ENCODE results near the gene RTN4IP1. TPM values are rescaled to one million over a fixed set of nuclear protein-coding genes. Genes with fewer than 3 reads are reported as not detected.

The RTN4IP1 gene
- total RNA-seq, 4 donors from 2014 or later, result 5.4 to 15.3 (median 9.3) TPM

DNA sequence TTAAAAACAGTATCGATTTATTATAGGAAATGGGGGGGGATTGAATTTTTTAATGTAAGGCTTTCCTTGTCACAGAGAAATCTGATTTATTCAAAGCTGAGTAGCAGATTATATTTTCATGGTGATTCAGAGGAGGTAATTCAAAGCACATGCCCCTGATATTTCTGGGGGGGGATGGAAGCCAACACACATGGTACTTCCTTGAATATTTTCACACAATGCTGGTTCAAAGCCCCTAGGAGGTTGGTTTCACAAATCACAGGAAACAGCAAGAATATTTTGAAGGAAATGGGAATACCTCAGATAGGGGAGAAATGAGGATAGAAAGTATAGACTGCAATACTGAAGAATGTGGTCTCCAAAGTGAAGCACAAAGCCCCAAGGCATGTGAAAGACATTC, 98.8 kb downstream of the RTN4IP1 start:
- no peaks in the 10 kb centered on the region for H3K9me3 ChIP-seq
- DNase-seq, result no peak
- no peak overlapping the region for H3K27ac ChIP-seq
- intact Hi-C loops (cut with DNase I; ENCODE audit: low total_unique reads), result no loop called here
- no peaks in the 10 kb centered on the region for H3K36me3 ChIP-seq
- in situ Hi-C loops (cut with MboI; ENCODE audit: low sequenced_read_pairs in 4 of 4), result no loop called here
- TF ChIP-seq, protein P1, sequence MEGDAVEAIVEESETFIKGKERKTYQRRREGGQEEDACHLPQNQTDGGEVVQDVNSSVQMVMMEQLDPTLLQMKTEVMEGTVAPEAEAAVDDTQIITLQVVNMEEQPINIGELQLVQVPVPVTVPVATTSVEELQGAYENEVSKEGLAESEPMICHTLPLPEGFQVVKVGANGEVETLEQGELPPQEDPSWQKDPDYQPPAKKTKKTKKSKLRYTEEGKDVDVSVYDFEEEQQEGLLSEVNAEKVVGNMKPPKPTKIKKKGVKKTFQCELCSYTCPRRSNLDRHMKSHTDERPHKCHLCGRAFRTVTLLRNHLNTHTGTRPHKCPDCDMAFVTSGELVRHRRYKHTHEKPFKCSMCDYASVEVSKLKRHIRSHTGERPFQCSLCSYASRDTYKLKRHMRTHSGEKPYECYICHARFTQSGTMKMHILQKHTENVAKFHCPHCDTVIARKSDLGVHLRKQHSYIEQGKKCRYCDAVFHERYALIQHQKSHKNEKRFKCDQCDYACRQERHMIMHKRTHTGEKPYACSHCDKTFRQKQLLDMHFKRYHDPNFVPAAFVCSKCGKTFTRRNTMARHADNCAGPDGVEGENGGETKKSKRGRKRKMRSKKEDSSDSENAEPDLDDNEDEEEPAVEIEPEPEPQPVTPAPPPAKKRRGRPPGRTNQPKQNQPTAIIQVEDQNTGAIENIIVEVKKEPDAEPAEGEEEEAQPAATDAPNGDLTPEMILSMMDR (IDR thresholded peaks at IDR 0.05 in 4 of 5, conservative IDR thresholded peaks at IDR 0.05 in 1 of 5), result no peak
- no peak for TF ChIP-seq POLR2A (IDR thresholded peaks at IDR 0.05)
- H3K4me3 ChIP-seq, result no peak overlapping the region
- no peak for ATAC-seq
- no peaks in the 10 kb centered on the region for H3K4me1 ChIP-seq
- no peaks in the 10 kb centered on the region for H3K27me3 ChIP-seq

DNA sequence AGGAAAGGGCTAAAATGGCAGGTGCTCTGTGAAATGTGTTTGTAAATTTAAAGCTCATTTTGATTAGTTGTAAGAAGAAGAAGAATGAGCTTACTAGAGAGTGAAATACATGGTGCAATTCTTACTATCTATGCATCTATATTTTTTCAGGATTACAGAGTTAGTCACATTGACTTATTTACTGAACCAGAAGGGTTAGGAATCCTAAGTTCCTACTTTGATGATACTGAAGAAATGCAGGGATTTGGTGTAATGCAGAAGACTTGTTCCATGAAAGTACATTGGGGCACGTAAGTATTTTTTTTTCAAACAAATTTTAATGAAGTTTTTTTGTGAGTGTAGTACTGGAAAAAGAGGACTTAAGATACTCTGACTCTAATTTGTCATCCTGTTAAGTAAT, 99.3 kb downstream of the RTN4IP1 start:
- no peak for ATAC-seq
- DNase-seq, result no peak
- no peaks in the 10 kb centered on the region for H3K36me3 ChIP-seq
- no peaks in the 10 kb centered on the region for H3K27me3 ChIP-seq
- intact Hi-C loops (cut with DNase I; ENCODE audit: low total_unique reads) (no loop called here), in situ Hi-C loops (cut with MboI; ENCODE audit: low sequenced_read_pairs in 4 of 4) (no loop called here)
- H3K4me3 ChIP-seq, result no peak overlapping the region
- no peak for TF ChIP-seq POLR2A (IDR thresholded peaks at IDR 0.05)
- TF ChIP-seq, protein P1 (IDR thresholded peaks at IDR 0.05 in 4 of 5, conservative IDR thresholded peaks at IDR 0.05 in 1 of 5), result no peak
- H3K9me3 ChIP-seq, result no peaks in the 10 kb centered on the region
- H3K27ac ChIP-seq, result no peak overlapping the region
- no peaks in the 10 kb centered on the region for H3K4me1 ChIP-seq

DNA sequence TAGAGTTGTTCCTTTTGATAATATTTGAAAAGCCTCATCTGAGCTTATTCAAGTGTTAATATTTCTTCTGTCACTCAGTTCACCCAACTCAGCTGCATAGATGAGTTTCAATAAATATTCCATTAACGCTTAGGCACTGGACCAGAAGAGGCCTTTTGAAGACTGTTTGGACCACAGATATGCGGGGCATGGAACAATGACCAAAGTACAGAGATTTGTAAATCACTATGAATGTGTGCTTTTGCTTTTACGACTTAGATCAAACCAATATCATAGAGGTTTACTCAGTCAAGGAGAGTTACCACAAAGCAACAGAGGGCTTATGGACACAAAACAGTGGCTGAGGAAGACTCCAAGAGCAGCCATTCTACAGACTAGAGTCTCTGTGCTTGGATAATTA, 99.9 kb downstream of the RTN4IP1 start:
- Histone ChIP-seq H3K36me3 (no peaks in the 10 kb centered on the region), H3K27ac (no peak overlapping the region), H3K4me1 (no peaks in the 10 kb centered on the region), H3K9me3 (no peaks in the 10 kb centered on the region), H3K27me3 (no peaks in the 10 kb centered on the region), H3K4me3 (no peak overlapping the region)
- in situ Hi-C loops (cut with MboI; ENCODE audit: low sequenced_read_pairs in 4 of 4), result no loop called here
- DNase-seq (no peak), ATAC-seq (no peak)
- intact Hi-C loops (cut with DNase I; ENCODE audit: low total_unique reads), result no loop called here
- TF ChIP-seq, protein P1 (IDR thresholded peaks at IDR 0.05 in 4 of 5, conservative IDR thresholded peaks at IDR 0.05 in 1 of 5), result no peak
- TF ChIP-seq POLR2A (IDR thresholded peaks at IDR 0.05), result no peak

DNA sequence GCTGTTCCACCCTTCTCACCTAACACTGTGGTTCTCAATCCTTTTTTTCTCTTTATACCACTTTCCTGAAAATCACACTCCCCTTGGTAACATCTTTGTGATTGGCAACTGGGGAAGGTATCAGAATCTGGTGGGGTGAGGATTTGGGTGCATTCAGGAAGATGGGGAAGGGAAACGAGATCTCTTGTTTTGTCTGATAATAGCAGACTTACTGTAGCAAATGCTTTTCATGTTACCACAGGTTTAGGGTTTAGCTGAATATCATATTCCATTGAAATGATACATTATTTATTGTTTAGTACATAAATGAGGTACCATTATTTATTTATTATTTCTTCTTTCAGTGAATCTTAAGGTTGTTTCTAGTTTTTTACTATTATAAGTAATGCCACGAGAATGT, 100.8 kb downstream of the RTN4IP1 start:
- in situ Hi-C loops (cut with MboI; ENCODE audit: low sequenced_read_pairs in 4 of 4), result no loop called here
- Histone ChIP-seq H3K9me3 (no peaks in the 10 kb centered on the region), H3K27ac (no peak overlapping the region), H3K36me3 (no peaks in the 10 kb centered on the region), H3K4me1 (no peaks in the 10 kb centered on the region), H3K27me3 (no peaks in the 10 kb centered on the region), H3K4me3 (no peak overlapping the region)
- DNase-seq, result no peak
- intact Hi-C loops (cut with DNase I; ENCODE audit: low total_unique reads), result no loop called here
- no peak for TF ChIP-seq POLR2A (IDR thresholded peaks at IDR 0.05)
- TF ChIP-seq, protein P1 (IDR thresholded peaks at IDR 0.05 in 4 of 5, conservative IDR thresholded peaks at IDR 0.05 in 1 of 5), result no peak
- no peak for ATAC-seq

DNA sequence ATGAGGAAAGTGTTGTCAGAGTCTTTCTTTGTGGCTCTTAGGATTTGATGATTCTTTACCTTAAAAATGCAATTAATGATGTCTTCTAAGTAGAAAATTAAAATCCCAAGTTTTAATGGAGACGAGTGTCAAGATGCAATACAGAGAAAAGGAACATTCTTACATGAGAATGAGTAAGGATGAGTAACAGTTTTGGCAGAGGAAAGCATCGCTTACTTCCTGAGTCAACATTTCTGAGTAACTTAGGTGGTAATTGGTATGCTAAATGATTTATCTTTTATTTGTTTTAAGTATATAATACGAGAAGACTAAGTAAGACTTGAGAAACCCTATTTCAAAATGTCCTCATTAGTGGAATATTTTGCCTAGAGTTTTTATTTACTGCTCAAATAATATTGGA, 101.3 kb downstream of the RTN4IP1 start:
- TF ChIP-seq, protein P1 (IDR thresholded peaks at IDR 0.05 in 4 of 5, conservative IDR thresholded peaks at IDR 0.05 in 1 of 5), result no peak
- no peak for TF ChIP-seq POLR2A (IDR thresholded peaks at IDR 0.05)
- H3K36me3 ChIP-seq, result no peaks in the 10 kb centered on the region
- ATAC-seq, result no peak
- no peaks in the 10 kb centered on the region for H3K4me1 ChIP-seq
- H3K27ac ChIP-seq, result no peak overlapping the region
- no peak overlapping the region for H3K4me3 ChIP-seq
- intact Hi-C loops (cut with DNase I; ENCODE audit: low total_unique reads) (no loop called here), in situ Hi-C loops (cut with MboI; ENCODE audit: low sequenced_read_pairs in 4 of 4) (no loop called here)
- no peaks in the 10 kb centered on the region for H3K9me3 ChIP-seq
- H3K27me3 ChIP-seq, result no peaks in the 10 kb centered on the region
- DNase-seq, result no peak

Data from gastrocnemius medialis (tissue), 4 donors.